OCI-LY3 (cell line): ENCODE results near the gene RBM22.

Experiments used
- H2AFZ ChIP-seq: fragments of 200-600, 300-600 bp; shearing (Covaris generic); 2 replicates; pipeline ENCODE4 v1.6.0; 2014; ENCODE audit warnings: antibody characterized with exemption, low read depth, low read length
- H3K27ac ChIP-seq: fragments of 200-600, 300-600 bp; sonication (generic); 2 replicates; pipeline ENCODE4 v1.5.1; 2014; ENCODE audit warnings: mild to moderate bottlenecking, low read length, moderate library complexity, mixed read lengths
- H3K27me3 ChIP-seq: fragments of 200-600, 300-600 bp; sonication (generic); 2 replicates; pipeline ENCODE4 v1.6.1; 2014; ENCODE audit warnings: low read depth, low read length, mixed read lengths
- H3K36me3 ChIP-seq: fragments of 200-600, 300-600 bp; sonication (generic); replicated peaks from 2 replicates; pipeline ENCODE3; 2014; ENCODE audit warnings: low read depth, low read length, mixed read lengths
- H3K4me1 ChIP-seq: fragments of 300-600, 200-600 bp; sonication (generic); 2 replicates; pipeline ENCODE4 v1.6.1; 2014; ENCODE audit warnings: low read length, mixed read lengths
- H3K4me2 ChIP-seq: fragments of 200-600, 300-600 bp; sonication (generic); 2 replicates; pipeline ENCODE4 v1.6.1; 2014; ENCODE audit warnings: low read length, mixed read lengths
- H3K4me3 ChIP-seq: fragments of 300-600, 200-600 bp; sonication (generic); 2 replicates; pipeline ENCODE4 v1.5.1; 2014; ENCODE audit warnings: antibody characterized with exemption, mild to moderate bottlenecking, low read length, moderate library complexity
- H3K79me2 ChIP-seq: fragments of 300-600, 200-600 bp; shearing (Covaris generic); 2 replicates; pipeline ENCODE4 v1.6.1; 2014; ENCODE audit warnings: mild to moderate bottlenecking, low read length, mixed read lengths
- H3K9ac ChIP-seq: fragments of 300-600, 200-600 bp; shearing (Covaris generic); 2 replicates; pipeline ENCODE4 v1.6.0; 2014; ENCODE audit warnings: mild to moderate bottlenecking, low read length, moderate library complexity
- H3K9me3 ChIP-seq: fragments of 200-600, 300-600 bp; shearing (Covaris generic); 2 replicates; pipeline ENCODE4 v1.6.1; 2014; ENCODE audit warnings: low read length, mixed read lengths; ENCODE audit not compliant: insufficient read depth
- H4K20me1 ChIP-seq: fragments of 200-600, 300-600 bp; sonication (generic); 2 replicates; pipeline ENCODE4 v1.6.1; 2016; ENCODE audit warnings: low read length, mixed read lengths; ENCODE audit not compliant: insufficient read depth
- CTCF ChIP-seq: fragments of 200-600, 300-600 bp; sonication (generic); IDR thresholded peaks from 2 replicates; pipeline ENCODE4 v1.5.1; 2014; ENCODE audit warnings: antibody characterized with exemption, low read length, low read depth
- EZH2phosphoT487 ChIP-seq: fragments of 200-600 bp; shearing (Covaris generic); IDR thresholded peaks from 2 replicates; pipeline ENCODE4 v1.6.1; 2018; ENCODE audit warnings: antibody characterized with exemption, mixed run types, low read depth

Gene RBM22

GRCh38 chr5:150650021-150651006 lies 50.5 kb downstream of the RBM22 start:
- Histone ChIP-seq H3K9ac (no peak overlapping the region), H3K4me3 (no peak overlapping the region), H2AFZ (no peak overlapping the region), H3K36me3 (no peaks in the 10 kb centered on the region), H3K27me3 (no peaks in the 10 kb centered on the region), H3K4me1 (peaks cover 9% of the 10 kb centered on the region; the same call in 1 of the 2 replicates), H3K9me3 (no peaks in the 10 kb centered on the region), H3K27ac (no peak overlapping the region), H3K79me2 (no peaks in the 10 kb centered on the region), H4K20me1 (no peaks in the 10 kb centered on the region), H3K4me2 (no peak overlapping the region; the same call in 1 of the 2 replicates)
- TF ChIP-seq CTCF (no peak), EZH2phosphoT487 (no peak)

- Histone ChIP-seq H3K9me3 (no peaks in the 10 kb centered on the region), H3K27me3 (no peaks in the 10 kb centered on the region), H3K27ac (no peak overlapping the region), H3K4me3 (no peak overlapping the region), H3K4me1 (peaks cover 9% of the 10 kb centered on the region; the same call in 1 of the 2 replicates), H3K9ac (no peak overlapping the region), H2AFZ (no peak overlapping the region), H3K36me3 (no peaks in the 10 kb centered on the region), H4K20me1 (no peaks in the 10 kb centered on the region), H3K4me2 (no peak overlapping the region), H3K79me2 (no peaks in the 10 kb centered on the region)
- TF ChIP-seq EZH2phosphoT487 (no peak), CTCF (no peak)
Measured at GRCh38 chr5:150649108-150650020, 51.5 kb downstream of the RBM22 start.

- Histone ChIP-seq H3K9me3 (no peaks in the 10 kb centered on the region), H3K27me3 (no peaks in the 10 kb centered on the region), H3K36me3 (no peaks in the 10 kb centered on the region), H2AFZ (no peak overlapping the region), H3K27ac (no peak overlapping the region), H3K4me3 (no peak overlapping the region), H4K20me1 (no peaks in the 10 kb centered on the region), H3K4me1 (peaks cover 9% of the 10 kb centered on the region; the same call in 1 of the 2 replicates), H3K4me2 (no peak overlapping the region), H3K9ac (no peak overlapping the region), H3K79me2 (no peaks in the 10 kb centered on the region)
- TF ChIP-seq CTCF (no peak), EZH2phosphoT487 (no peak)
Measured at GRCh38 chr5:150648294-150649107, 52.4 kb downstream of the RBM22 start.
